A549 (cell line): ENCODE data around the gene OR13A1.

ENCODE experiments used
- EP300 ChIP-seq, 2 experiments: fragments of >200 bp; sonication (Bioruptor Twin); formaldehyde crosslinking; IDR thresholded peaks; 2 replicates in 1 of 2; 3 replicates in 1 of 2; pipeline ENCODE4 v1.6.1; 2016 to 2017
- HOXA7 ChIP-seq: fragments of 250-450 bp; sonication (Bioruptor Pico); IDR thresholded peaks from 2 replicates; pipeline ENCODE4 v1.5.0; 2020; ENCODE audit warnings: mild to moderate bottlenecking, moderate library complexity
- NFE2L2 ChIP-seq: fragments of 150-350 bp; conservative IDR thresholded peaks from 2 replicates; pipeline ENCODE4 v1.6.1; 2014; ENCODE audit warnings: low read length
- POLR2A ChIP-seq: IDR thresholded peaks from 2 replicates; pipeline ENCODE4 v1.6.1; 2012; ENCODE audit warnings: mild to moderate bottlenecking, low read length
- RAD21 ChIP-seq, 2 experiments: fragments of >200 bp in 1 of 2; sonication (Bioruptor Twin) in 1 of 2; formaldehyde crosslinking in 1 of 2; IDR thresholded peaks in 1 of 2; conservative IDR thresholded peaks in 1 of 2; 2 replicates in 1 of 2; 3 replicates in 1 of 2; pipeline ENCODE4 v1.6.1; 2012 to 2018; ENCODE audit warnings: inconsistent platforms in 1 of 2
- TP53 ChIP-seq: fragments of 250-450 bp; sonication (Bioruptor Pico); IDR thresholded peaks from 2 replicates; pipeline ENCODE4 v1.5.0; 2021; ENCODE audit warnings: mild to moderate bottlenecking, moderate library complexity
- ZC3H11A ChIP-seq: fragments of 450-650 bp; IDR thresholded peaks from 2 replicates; pipeline ENCODE4 v1.6.1; 2014; ENCODE audit warnings: antibody characterized with exemption, mild to moderate bottlenecking
- TF ChIP-seq, protein P1 (sequence below): fragments of >200 bp; sonication (Bioruptor Twin); formaldehyde crosslinking; IDR thresholded peaks from 3 replicates; pipeline ENCODE4 v1.5.1; 2016
- TF ChIP-seq, protein P2 (sequence below): IDR thresholded peaks from 2 replicates; pipeline ENCODE4 v1.6.1; 2012

DNA sequence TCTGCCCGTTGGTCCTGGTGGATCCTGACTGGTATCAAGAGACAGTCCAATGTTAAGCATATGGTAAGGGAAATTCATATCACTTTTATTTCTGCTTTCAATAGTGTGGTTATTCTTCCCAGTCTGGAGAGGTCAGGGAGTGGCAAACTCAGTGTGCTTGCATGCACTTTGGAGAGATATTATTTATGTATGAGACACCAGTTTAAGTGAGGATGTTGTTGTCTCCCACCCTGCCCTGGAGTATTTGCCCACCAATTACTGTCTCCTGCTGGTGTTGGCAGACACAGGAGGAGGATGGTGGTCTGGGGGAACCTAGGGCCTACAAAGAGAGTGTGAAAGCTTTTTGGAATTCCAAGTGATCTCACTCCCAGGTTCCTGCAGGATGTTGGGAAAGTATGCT, 59.7 kb downstream of the OR13A1 start:
- TF ChIP-seq RAD21 (conservative IDR thresholded peaks at IDR 0.05 in 1 of 2, IDR thresholded peaks at IDR 0.05 in 1 of 2) (no peak), TP53 (CRISPR knock-in tag) (no peak), EP300 (IDR thresholded peaks at IDR 0.05) (no peak), POLR2A (no peak), HOXA7 (CRISPR knock-in tag) (no peak), NFE2L2 (no peak), ZC3H11A (no peak)
- TF ChIP-seq, protein P1, sequence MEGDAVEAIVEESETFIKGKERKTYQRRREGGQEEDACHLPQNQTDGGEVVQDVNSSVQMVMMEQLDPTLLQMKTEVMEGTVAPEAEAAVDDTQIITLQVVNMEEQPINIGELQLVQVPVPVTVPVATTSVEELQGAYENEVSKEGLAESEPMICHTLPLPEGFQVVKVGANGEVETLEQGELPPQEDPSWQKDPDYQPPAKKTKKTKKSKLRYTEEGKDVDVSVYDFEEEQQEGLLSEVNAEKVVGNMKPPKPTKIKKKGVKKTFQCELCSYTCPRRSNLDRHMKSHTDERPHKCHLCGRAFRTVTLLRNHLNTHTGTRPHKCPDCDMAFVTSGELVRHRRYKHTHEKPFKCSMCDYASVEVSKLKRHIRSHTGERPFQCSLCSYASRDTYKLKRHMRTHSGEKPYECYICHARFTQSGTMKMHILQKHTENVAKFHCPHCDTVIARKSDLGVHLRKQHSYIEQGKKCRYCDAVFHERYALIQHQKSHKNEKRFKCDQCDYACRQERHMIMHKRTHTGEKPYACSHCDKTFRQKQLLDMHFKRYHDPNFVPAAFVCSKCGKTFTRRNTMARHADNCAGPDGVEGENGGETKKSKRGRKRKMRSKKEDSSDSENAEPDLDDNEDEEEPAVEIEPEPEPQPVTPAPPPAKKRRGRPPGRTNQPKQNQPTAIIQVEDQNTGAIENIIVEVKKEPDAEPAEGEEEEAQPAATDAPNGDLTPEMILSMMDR, result no peak
- TF ChIP-seq, protein P2, sequence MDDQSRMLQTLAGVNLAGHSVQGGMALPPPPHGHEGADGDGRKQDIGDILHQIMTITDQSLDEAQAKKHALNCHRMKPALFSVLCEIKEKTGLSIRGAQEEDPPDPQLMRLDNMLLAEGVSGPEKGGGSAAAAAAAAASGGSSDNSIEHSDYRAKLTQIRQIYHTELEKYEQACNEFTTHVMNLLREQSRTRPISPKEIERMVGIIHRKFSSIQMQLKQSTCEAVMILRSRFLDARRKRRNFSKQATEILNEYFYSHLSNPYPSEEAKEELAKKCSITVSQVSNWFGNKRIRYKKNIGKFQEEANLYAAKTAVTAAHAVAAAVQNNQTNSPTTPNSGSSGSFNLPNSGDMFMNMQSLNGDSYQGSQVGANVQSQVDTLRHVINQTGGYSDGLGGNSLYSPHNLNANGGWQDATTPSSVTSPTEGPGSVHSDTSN, result no peak
